ENCODE measurements around the gene DDX6.
A peak's percentile ranks its signal among the peaks of the same experiment; 100 is the strongest.
"Not testable (repeated sequence)": the region's sequence is repeated elsewhere in the genome, so short reads cannot be mapped to it uniquely, and the experiment has no call there.

The DDX6 gene

GRCh38 chr11:118783324-118783723, 7.6 kb downstream of the DDX6 start:
- H3K27ac ChIP-seq (ENCODE audit: insufficient read depth in 1 of 2, low read depth in 1 of 2, low read length in 2 of 2, poor library complexity in 1 of 2, severe bottlenecking in 2 of 2); DNase-seq; H3K27me3 ChIP-seq (replicated peaks in 2 of 5; ENCODE audit: control insufficient read depth in 4 of 5, insufficient read depth in 5 of 5, low read length in 4 of 5); H3K9me3 ChIP-seq (ENCODE audit: control extremely low read depth in 1 of 5, control insufficient read depth in 4 of 5, insufficient read depth in 2 of 5, low read depth in 1 of 5, low read length in 4 of 5); POLR2A ChIA-PET; CTCF ChIA-PET; H3K4me3 ChIP-seq (ENCODE audit: control insufficient read depth in 1 of 7, extremely low read depth in 1 of 7, insufficient read depth in 4 of 7, low read depth in 2 of 7, low read length in 6 of 7): not testable (repeated sequence)
- peaks cover 1 to 11% (median 5%) of the 10 kb centered on the region in 4 experiments for H3K4me1 ChIP-seq (ENCODE audit: control extremely low read depth in 1 of 4, control insufficient read depth in 4 of 4, insufficient read depth in 4 of 4, low read length in 3 of 4)
- peaks cover 0 to 61% (median 42%) of the 10 kb centered on the region in 4 experiments for H3K36me3 ChIP-seq (ENCODE audit: control insufficient read depth in 4 of 4, insufficient read depth in 4 of 4, low read length in 3 of 4)
- 100% methylated on average over 4 of the region's 5 CpGs for WGBS (ENCODE audit: insufficient coverage)

GRCh38 chr11:118778898-118779297, 12.1 kb downstream of the DDX6 start:
- H3K27me3 ChIP-seq (replicated peaks in 2 of 5; ENCODE audit: control insufficient read depth in 4 of 5, insufficient read depth in 5 of 5, low read length in 4 of 5) = no peaks in the 10 kb centered on the region
- H3K4me3 ChIP-seq (ENCODE audit: control insufficient read depth in 1 of 7, extremely low read depth in 1 of 7, insufficient read depth in 4 of 7, low read depth in 2 of 7, low read length in 6 of 7) = no peak overlapping the region
- CTCF ChIA-PET = no interaction called here
- no peaks in the 10 kb centered on the region for H3K4me1 ChIP-seq (ENCODE audit: control extremely low read depth in 1 of 4, control insufficient read depth in 4 of 4, insufficient read depth in 4 of 4, low read length in 3 of 4)
- DNase-seq = no peak
- H3K9me3 ChIP-seq (ENCODE audit: control extremely low read depth in 1 of 5, control insufficient read depth in 4 of 5, insufficient read depth in 2 of 5, low read depth in 1 of 5, low read length in 4 of 5) = no peaks in the 10 kb centered on the region
- POLR2A ChIA-PET = no interaction called here
- 93% methylated on average over 3 of the region's 5 CpGs for WGBS (ENCODE audit: insufficient coverage)
- H3K27ac ChIP-seq (ENCODE audit: insufficient read depth in 1 of 2, low read depth in 1 of 2, low read length in 2 of 2, poor library complexity in 1 of 2, severe bottlenecking in 2 of 2) = no peak overlapping the region
- H3K36me3 ChIP-seq (ENCODE audit: control insufficient read depth in 4 of 4, insufficient read depth in 4 of 4, low read length in 3 of 4) = peaks cover 14 to 85% (median 61%) of the 10 kb centered on the region in 4 experiments

- ChIA-PET CTCF (interaction anchor here (0.9 to 2.7 kb wide), 4 partner anchors 13 to 24 kb away, joined by 3 to 11 read pairs (median 4); partner anchors contain the start of gene DDX6), POLR2A (interaction anchor here (0.6 kb wide), 1 partner anchor 79 kb away, joined by 3 read pairs; no protein-coding TSS in a partner anchor)
These were observed 16.9 kb downstream of the DDX6 start for GRCh38 chr11:118774032-118774431.

GRCh38 chr11:118771547-118772288, 19.2 kb downstream of the DDX6 start:
- Histone ChIP-seq H3K4me3 (ENCODE audit: control insufficient read depth in 1 of 7, extremely low read depth in 1 of 7, insufficient read depth in 4 of 7, low read depth in 2 of 7, low read length in 6 of 7) (peak overlapping the region in 3 of 7 experiments; percentile 1 to 39 (median 34)), H3K9me3 (ENCODE audit: control extremely low read depth in 1 of 5, control insufficient read depth in 4 of 5, insufficient read depth in 2 of 5, low read depth in 1 of 5, low read length in 4 of 5) (no peaks in the 10 kb centered on the region), H3K27ac (ENCODE audit: insufficient read depth in 1 of 2, low read depth in 1 of 2, low read length in 2 of 2, poor library complexity in 1 of 2, severe bottlenecking in 2 of 2) (peak overlapping the region in 1 of 2 experiments; percentile 47), H3K4me1 (ENCODE audit: control extremely low read depth in 1 of 4, control insufficient read depth in 4 of 4, insufficient read depth in 4 of 4, low read length in 3 of 4) (peaks cover 8 to 25% (median 18%) of the 10 kb centered on the region in 4 experiments), H3K36me3 (ENCODE audit: control insufficient read depth in 4 of 4, insufficient read depth in 4 of 4, low read length in 3 of 4) (peaks cover 22 to 63% (median 42%) of the 10 kb centered on the region in 4 experiments), H3K27me3 (replicated peaks in 2 of 5; ENCODE audit: control insufficient read depth in 4 of 5, insufficient read depth in 5 of 5, low read length in 4 of 5) (no peaks in the 10 kb centered on the region)
- ChIA-PET CTCF (interaction anchor here (1.0 to 2.7 kb wide), 5 partner anchors 14 to 81 kb away, joined by 3 to 11 read pairs (median 4); partner anchors contain the start of gene DDX6), POLR2A (interaction anchor here (0.8 kb wide), 1 partner anchor 18 kb away, joined by 4 read pairs; no protein-coding TSS in a partner anchor)
- WGBS (ENCODE audit: insufficient coverage) = 40% methylated on average over 1 of the region's 4 CpGs
- peak in 2 of 3 donors; percentile 26 to 41 for DNase-seq

More at GRCh38 chr11:118774032-118774431, 16.9 kb downstream of the DDX6 start:
- Histone ChIP-seq H3K36me3 (ENCODE audit: control insufficient read depth in 4 of 4, insufficient read depth in 4 of 4, low read length in 3 of 4) (peaks cover 26 to 70% (median 48%) of the 10 kb centered on the region in 4 experiments), H3K9me3 (ENCODE audit: control extremely low read depth in 1 of 5, control insufficient read depth in 4 of 5, insufficient read depth in 2 of 5, low read depth in 1 of 5, low read length in 4 of 5) (no peaks in the 10 kb centered on the region), H3K27ac (ENCODE audit: insufficient read depth in 1 of 2, low read depth in 1 of 2, low read length in 2 of 2, poor library complexity in 1 of 2, severe bottlenecking in 2 of 2) (no peak overlapping the region), H3K27me3 (replicated peaks in 2 of 5; ENCODE audit: control insufficient read depth in 4 of 5, insufficient read depth in 5 of 5, low read length in 4 of 5) (no peaks in the 10 kb centered on the region), H3K4me1 (ENCODE audit: control extremely low read depth in 1 of 4, control insufficient read depth in 4 of 4, insufficient read depth in 4 of 4, low read length in 3 of 4) (peaks cover 8 to 25% (median 18%) of the 10 kb centered on the region in 4 experiments), H3K4me3 (ENCODE audit: control insufficient read depth in 1 of 7, extremely low read depth in 1 of 7, insufficient read depth in 4 of 7, low read depth in 2 of 7, low read length in 6 of 7) (no peak overlapping the region)
- DNase-seq = no peak
- 95% methylated on average over 2 of the region's 4 CpGs for WGBS (ENCODE audit: insufficient coverage)

- peaks cover 8 to 25% (median 18%) of the 10 kb centered on the region in 4 experiments for H3K4me1 ChIP-seq (ENCODE audit: control extremely low read depth in 1 of 4, control insufficient read depth in 4 of 4, insufficient read depth in 4 of 4, low read length in 3 of 4)
- H3K36me3 ChIP-seq (ENCODE audit: control insufficient read depth in 4 of 4, insufficient read depth in 4 of 4, low read length in 3 of 4) = peaks cover 15 to 60% (median 31%) of the 10 kb centered on the region in 4 experiments
These were observed 22.3 kb downstream of the DDX6 start for GRCh38 chr11:118768690-118769089.

GRCh38 chr11:118766035-118766434, 24.9 kb downstream of the DDX6 start:
- 100% methylated on average over 2 of the region's 4 CpGs for WGBS (ENCODE audit: insufficient coverage)
- CTCF ChIA-PET = interaction anchor here (1.6 to 1.8 kb wide), 2 partner anchors 74 to 77 kb away, joined by 5 to 6 read pairs; no protein-coding TSS in a partner anchor
- Histone ChIP-seq H3K9me3 (ENCODE audit: control extremely low read depth in 1 of 5, control insufficient read depth in 4 of 5, insufficient read depth in 2 of 5, low read depth in 1 of 5, low read length in 4 of 5) (no peaks in the 10 kb centered on the region), H3K27me3 (replicated peaks in 2 of 5; ENCODE audit: control insufficient read depth in 4 of 5, insufficient read depth in 5 of 5, low read length in 4 of 5) (no peaks in the 10 kb centered on the region), H3K27ac (ENCODE audit: insufficient read depth in 1 of 2, low read depth in 1 of 2, low read length in 2 of 2, poor library complexity in 1 of 2, severe bottlenecking in 2 of 2) (no peak overlapping the region), H3K4me1 (ENCODE audit: control extremely low read depth in 1 of 4, control insufficient read depth in 4 of 4, insufficient read depth in 4 of 4, low read length in 3 of 4) (peaks cover 0 to 4% (median under 1%) of the 10 kb centered on the region in 4 experiments), H3K4me3 (ENCODE audit: control insufficient read depth in 1 of 7, extremely low read depth in 1 of 7, insufficient read depth in 4 of 7, low read depth in 2 of 7, low read length in 6 of 7) (no peak overlapping the region), H3K36me3 (ENCODE audit: control insufficient read depth in 4 of 4, insufficient read depth in 4 of 4, low read length in 3 of 4) (peaks cover 13 to 71% (median 32%) of the 10 kb centered on the region in 4 experiments)
- no peak for DNase-seq
- POLR2A ChIA-PET = no interaction called here

More at GRCh38 chr11:118768690-118769089, 22.3 kb downstream of the DDX6 start:
- no peaks in the 10 kb centered on the region for H3K9me3 ChIP-seq (ENCODE audit: control extremely low read depth in 1 of 5, control insufficient read depth in 4 of 5, insufficient read depth in 2 of 5, low read depth in 1 of 5, low read length in 4 of 5)
- H3K4me3 ChIP-seq (ENCODE audit: control insufficient read depth in 1 of 7, extremely low read depth in 1 of 7, insufficient read depth in 4 of 7, low read depth in 2 of 7, low read length in 6 of 7) = no peak overlapping the region
- CTCF ChIA-PET = interaction anchor here (0.8 to 3.1 kb wide), 2 partner anchors 23 to 78 kb away, joined by 3 to 16 read pairs; partner anchors contain the start of gene DDX6
- H3K27me3 ChIP-seq (replicated peaks in 2 of 5; ENCODE audit: control insufficient read depth in 4 of 5, insufficient read depth in 5 of 5, low read length in 4 of 5) = no peaks in the 10 kb centered on the region
- peak overlapping the region in 1 of 2 experiments; percentile 43 for H3K27ac ChIP-seq (ENCODE audit: insufficient read depth in 1 of 2, low read depth in 1 of 2, low read length in 2 of 2, poor library complexity in 1 of 2, severe bottlenecking in 2 of 2)
- no peak for DNase-seq
- POLR2A ChIA-PET = no interaction called here
- no CpG with 5 or more reads among the region's 3 CpGs for WGBS (ENCODE audit: insufficient coverage)
